Peyer's patch (tissue), 4 donors: Measurements from ENCODE around the gene LMNTD1.

ENCODE experiments used
- CTCF ChIP-seq, 6 experiments: fragments of 450-650 bp in 4 of 6; fragments of 200-600 bp in 2 of 6; sonication (generic) in 1 of 6; IDR thresholded peaks; one replicate each; pipeline ENCODE4 v1.5.1; 2017 to 2019; ENCODE audit warnings: antibody characterized with exemption in 6 of 6, mild to moderate bottlenecking in 3 of 6, moderate library complexity in 1 of 6
- POLR2A ChIP-seq, 2 donors: fragments of 450-650 bp; IDR thresholded peaks; one replicate each; pipeline ENCODE4 v1.5.1; 2017; ENCODE audit warnings: antibody characterized with exemption in 2 of 2, mild to moderate bottlenecking in 2 of 2, moderate library complexity in 2 of 2

- TF ChIP-seq CTCF (IDR thresholded peaks at IDR 0.05) (no peak), POLR2A (IDR thresholded peaks at IDR 0.05) (no peak)
Measured at GRCh38 chr12:25500651-25501050, 52.4 kb downstream of the LMNTD1 start.
